ENCODE results near the gene TM6SF1.

- TF ChIP-seq POLR2A (IDR thresholded peaks at IDR 0.05) (no peak), EP300 (IDR thresholded peaks at IDR 0.05) (no peak)
- TF ChIP-seq, protein P1, sequence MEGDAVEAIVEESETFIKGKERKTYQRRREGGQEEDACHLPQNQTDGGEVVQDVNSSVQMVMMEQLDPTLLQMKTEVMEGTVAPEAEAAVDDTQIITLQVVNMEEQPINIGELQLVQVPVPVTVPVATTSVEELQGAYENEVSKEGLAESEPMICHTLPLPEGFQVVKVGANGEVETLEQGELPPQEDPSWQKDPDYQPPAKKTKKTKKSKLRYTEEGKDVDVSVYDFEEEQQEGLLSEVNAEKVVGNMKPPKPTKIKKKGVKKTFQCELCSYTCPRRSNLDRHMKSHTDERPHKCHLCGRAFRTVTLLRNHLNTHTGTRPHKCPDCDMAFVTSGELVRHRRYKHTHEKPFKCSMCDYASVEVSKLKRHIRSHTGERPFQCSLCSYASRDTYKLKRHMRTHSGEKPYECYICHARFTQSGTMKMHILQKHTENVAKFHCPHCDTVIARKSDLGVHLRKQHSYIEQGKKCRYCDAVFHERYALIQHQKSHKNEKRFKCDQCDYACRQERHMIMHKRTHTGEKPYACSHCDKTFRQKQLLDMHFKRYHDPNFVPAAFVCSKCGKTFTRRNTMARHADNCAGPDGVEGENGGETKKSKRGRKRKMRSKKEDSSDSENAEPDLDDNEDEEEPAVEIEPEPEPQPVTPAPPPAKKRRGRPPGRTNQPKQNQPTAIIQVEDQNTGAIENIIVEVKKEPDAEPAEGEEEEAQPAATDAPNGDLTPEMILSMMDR (IDR thresholded peaks at IDR 0.05), result no peak
These were observed 3.7 kb downstream of the TM6SF1 start for GRCh38 chr15:83111149-83111548.

Measured in ovary (tissue), 3 donors.